Measurements from ENCODE around the gene ZYG11A. TPM values are rescaled to one million over a fixed set of nuclear protein-coding genes. Genes with fewer than 3 reads are reported as not detected.
A peak's percentile ranks its signal among the peaks of the same experiment; 100 is the strongest.

ZYG11A gene
- total and polyA plus RNA-seq, 2 of the 13 experiments (the other 11 are each of a cell fraction or from before 2014, with no cell fraction given), result not detected

- TF ChIP-seq TFAP4 (IDR thresholded peaks at IDR 0.05; ENCODE audit: borderline replicate concordance, low read depth), result no peak
- TF ChIP-seq ZNF891 (CRISPR knock-in tag; IDR thresholded peaks at IDR 0.05), result no peak
- no peak for TF ChIP-seq ZFY (CRISPR knock-in tag; IDR thresholded peaks at IDR 0.05)
- no peak for TF ChIP-seq ZNF770 (CRISPR knock-in tag; IDR thresholded peaks at IDR 0.05)
- TF ChIP-seq POGK (CRISPR knock-in tag; conservative IDR thresholded peaks at IDR 0.05), result 0 out of 2 replicates have a peak, but pooled peaks have one; percentile 24
- TF ChIP-seq ZNF138 (CRISPR knock-in tag; IDR thresholded peaks at IDR 0.05; ENCODE audit: low read depth), result no peak
- no peak for TF ChIP-seq ZNF670 (CRISPR knock-in tag; IDR thresholded peaks at IDR 0.05; ENCODE audit: borderline replicate concordance)
- TF ChIP-seq ZBTB39 (CRISPR knock-in tag; IDR thresholded peaks at IDR 0.05), result no peak
- no peak for TF ChIP-seq MTF2 (CRISPR knock-in tag; IDR thresholded peaks at IDR 0.05; ENCODE audit: borderline replicate concordance)
- no peak for TF ChIP-seq NONO (IDR thresholded peaks at IDR 0.05)
- no peak for TF ChIP-seq NONO (CRISPR knock-in tag; conservative IDR thresholded peaks at IDR 0.05)
- TF ChIP-seq ZHX2 (IDR thresholded peaks at IDR 0.05; ENCODE audit: low read depth), result no peak
- no peak; the same call in 1 of the 2 replicates for TF ChIP-seq ZHX2 (CRISPR knock-in tag; IDR thresholded peaks at IDR 0.05; ENCODE audit: borderline replicate concordance)
- TF ChIP-seq ZNF350 (CRISPR knock-in tag; IDR thresholded peaks at IDR 0.05; ENCODE audit: borderline replicate concordance, low read depth), result no peak
- TF ChIP-seq ZNF75D (CRISPR knock-in tag; IDR thresholded peaks at IDR 0.05; ENCODE audit: borderline replicate concordance), result no peak
Observed at GRCh38 chr1:52925571-52926005, 83.0 kb downstream of the ZYG11A start (continued).

All from HepG2 (cell line).